ENCODE results near the gene TMEM198.

The TMEM198 gene

DNA sequence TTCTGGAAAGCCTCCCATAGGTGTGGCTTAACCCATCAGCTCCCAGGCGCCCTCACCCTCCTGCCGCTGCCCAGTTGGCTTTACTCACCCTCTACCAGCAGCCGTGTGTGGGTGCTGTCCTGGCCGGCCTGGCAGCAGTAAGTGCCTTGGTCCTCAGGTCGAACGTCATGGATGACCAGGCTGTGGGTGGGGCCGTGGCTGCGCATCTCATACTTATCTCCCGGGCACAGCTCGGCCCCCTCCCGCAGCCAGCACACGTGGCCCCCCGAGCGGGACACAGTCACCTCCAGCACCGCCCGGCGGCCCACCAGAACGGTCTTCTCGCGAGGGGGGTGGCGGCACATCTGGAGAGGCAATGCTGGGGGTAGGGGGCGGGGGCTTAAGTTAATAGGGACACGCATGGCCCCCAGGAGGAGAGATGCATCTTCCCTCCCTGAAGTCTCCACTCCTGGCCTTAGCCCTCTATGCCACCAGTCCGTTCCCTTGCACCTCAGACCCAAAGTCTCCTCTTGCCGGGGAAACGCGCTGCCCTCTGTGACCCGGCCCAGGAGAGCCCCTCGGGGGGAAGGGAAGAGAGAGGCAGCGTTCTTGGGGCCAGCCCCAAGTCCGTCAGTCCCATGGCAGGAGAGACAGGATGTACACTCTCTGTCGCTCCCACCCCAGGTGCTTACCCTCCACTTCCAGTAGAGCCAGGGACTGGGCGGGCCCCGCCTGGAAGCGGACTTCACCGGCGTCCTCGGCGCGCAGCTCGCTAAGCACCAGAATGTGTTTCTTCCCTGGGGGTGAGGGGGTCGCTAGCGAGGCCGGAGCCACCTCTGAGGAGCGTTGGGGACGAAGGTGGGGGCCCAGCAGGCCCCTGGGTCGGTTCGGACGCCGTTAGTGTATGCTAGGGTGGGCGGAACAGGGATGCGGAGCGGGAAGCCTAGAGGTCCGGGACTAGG, 7.9 kb downstream of the TMEM198 start:
- no peak overlapping the region; the same call in 1 of the 2 replicates for H3K27ac ChIP-seq
- no peak for TF ChIP-seq ZFX (IDR thresholded peaks at IDR 0.05)
- TF ChIP-seq, protein P1, sequence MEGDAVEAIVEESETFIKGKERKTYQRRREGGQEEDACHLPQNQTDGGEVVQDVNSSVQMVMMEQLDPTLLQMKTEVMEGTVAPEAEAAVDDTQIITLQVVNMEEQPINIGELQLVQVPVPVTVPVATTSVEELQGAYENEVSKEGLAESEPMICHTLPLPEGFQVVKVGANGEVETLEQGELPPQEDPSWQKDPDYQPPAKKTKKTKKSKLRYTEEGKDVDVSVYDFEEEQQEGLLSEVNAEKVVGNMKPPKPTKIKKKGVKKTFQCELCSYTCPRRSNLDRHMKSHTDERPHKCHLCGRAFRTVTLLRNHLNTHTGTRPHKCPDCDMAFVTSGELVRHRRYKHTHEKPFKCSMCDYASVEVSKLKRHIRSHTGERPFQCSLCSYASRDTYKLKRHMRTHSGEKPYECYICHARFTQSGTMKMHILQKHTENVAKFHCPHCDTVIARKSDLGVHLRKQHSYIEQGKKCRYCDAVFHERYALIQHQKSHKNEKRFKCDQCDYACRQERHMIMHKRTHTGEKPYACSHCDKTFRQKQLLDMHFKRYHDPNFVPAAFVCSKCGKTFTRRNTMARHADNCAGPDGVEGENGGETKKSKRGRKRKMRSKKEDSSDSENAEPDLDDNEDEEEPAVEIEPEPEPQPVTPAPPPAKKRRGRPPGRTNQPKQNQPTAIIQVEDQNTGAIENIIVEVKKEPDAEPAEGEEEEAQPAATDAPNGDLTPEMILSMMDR (conservative IDR thresholded peaks at IDR 0.05) = no peak

DNA sequence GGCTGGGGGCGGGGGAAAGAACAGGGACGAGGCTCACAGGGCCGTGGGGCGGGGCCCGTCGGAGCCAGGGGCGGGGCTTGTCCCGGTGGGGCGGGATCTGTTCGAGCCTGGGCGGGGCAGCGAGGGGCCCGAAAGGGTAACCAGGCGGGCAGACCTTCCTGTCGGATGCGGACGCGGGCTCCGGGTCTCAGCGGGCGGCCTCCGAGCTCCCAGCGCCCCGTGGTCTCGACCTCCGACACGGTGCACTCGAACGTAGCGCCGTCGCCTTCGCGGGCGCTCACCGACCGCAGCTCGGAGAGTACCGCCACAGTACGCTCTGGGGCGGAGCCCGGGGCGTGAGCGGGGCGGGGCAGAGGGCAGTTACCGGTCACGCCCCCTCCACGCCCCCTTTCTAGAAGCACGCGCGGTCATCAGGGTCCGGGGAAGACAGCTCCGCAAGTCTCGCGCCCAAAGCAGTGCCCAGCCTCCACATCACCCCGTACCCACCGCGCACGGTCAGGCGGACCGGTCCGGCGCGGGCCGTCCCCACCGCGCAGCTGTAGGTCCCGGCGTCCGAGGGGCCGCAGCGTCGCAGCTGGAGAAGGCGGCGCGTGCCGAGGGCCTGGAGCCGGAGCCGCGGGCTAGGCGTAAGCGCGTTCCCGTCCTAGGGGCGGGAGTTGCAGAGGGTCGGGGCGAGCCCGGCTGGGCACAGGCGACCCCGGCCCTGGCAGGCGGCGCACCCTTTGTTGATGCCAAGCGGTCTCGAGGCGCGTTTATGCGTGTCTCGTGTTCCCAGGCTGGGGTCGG, 8.7 kb downstream of the TMEM198 start:
- TF ChIP-seq ZFX (IDR thresholded peaks at IDR 0.05) = no peak
- TF ChIP-seq, protein P1 (conservative IDR thresholded peaks at IDR 0.05) = no peak
- peak overlapping the region; percentile 15; the same call in 1 of the 2 replicates for H3K27ac ChIP-seq

DNA sequence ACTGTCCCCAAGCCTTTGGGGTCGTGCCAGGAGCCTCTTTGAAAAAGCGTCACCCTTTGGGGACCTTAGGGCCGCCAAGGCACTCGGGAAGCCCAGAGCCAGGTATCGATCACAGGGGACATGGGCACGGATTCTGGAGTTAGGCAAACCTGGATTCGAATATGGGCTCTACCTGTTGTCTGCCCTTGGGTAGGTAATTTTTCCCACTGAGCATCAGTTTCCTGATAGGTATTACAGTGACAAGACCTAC, 9.3 kb downstream of the TMEM198 start:
- TF ChIP-seq, protein P1 (conservative IDR thresholded peaks at IDR 0.05) = no peak
- no peak for TF ChIP-seq ZFX (IDR thresholded peaks at IDR 0.05)
- H3K27ac ChIP-seq = no peak overlapping the region; the same call in 1 of the 2 replicates

DNA sequence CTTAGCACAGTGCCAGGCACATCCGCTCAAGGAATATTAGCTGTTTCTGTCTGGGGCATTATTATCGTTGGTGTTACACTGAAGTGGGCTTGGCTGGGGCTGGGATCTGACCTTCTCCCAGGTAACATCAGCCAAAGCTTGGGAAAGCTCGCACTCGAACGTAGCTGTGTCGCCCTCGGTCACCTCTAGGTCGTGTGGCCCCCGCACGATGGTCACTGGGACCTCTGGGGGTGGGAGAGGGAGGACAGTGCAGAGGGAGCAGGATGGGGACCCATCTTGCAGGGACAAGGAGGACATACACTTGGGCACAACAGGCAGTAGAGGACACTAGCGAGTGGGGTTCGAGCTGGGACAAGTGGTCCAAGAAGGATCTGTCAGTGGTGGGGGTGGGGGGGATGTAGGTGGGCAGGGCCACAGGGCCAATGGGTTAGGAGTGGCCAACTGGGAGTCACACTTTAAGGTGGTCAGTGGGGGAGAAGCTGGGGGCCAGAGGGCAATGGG, 9.7 kb downstream of the TMEM198 start:
- H3K27ac ChIP-seq = no peak overlapping the region
- TF ChIP-seq, protein P1 (conservative IDR thresholded peaks at IDR 0.05) = no peak

DNA sequence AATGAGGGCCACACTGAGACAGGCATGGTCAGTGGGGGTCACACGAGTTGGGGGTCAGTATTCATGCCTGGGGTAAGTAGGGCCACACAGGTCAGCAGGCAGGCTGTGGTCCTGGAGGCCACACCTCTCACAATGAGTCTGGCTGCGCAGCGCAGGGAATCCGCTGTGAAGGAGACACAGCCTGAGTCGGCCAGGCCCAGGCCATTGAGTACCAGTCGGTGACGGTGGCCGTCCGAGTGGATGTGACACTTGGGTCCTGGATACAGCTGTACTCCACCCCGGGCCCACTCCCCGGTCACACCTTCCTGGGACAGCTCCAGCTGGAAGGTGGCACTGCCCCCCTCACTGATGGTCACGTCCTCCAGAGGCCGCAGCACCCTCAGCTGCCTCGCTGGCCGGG, 10.5 kb downstream of the TMEM198 start:
- no peak overlapping the region for H3K27ac ChIP-seq
- no peak for TF ChIP-seq ZFX (IDR thresholded peaks at IDR 0.05)
- TF ChIP-seq, protein P1 (conservative IDR thresholded peaks at IDR 0.05) = no peak

DNA sequence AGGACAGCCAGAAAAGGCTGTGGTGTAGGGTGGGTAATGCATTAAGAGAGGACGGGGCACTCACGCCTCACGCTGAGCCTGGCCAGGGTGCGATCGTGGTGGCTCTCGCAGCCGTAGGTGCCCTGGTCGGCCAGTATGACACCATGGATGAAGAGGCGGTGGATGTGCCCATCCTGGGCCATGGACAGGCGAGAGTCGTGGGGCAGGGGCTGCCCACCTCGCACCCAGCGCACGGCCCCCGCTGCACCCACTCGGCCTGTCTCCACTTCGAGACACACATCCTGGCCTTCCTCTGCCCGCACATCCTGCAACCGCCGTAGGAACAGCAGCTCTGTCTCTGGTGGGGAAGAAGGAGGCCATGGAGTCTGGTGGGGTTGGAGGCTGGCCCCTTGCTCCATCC, 12.1 kb downstream of the TMEM198 start:
- TF ChIP-seq, protein P1 (conservative IDR thresholded peaks at IDR 0.05) = no peak
- no peak for TF ChIP-seq ZFX (IDR thresholded peaks at IDR 0.05)
- H3K27ac ChIP-seq = no peak overlapping the region

DNA sequence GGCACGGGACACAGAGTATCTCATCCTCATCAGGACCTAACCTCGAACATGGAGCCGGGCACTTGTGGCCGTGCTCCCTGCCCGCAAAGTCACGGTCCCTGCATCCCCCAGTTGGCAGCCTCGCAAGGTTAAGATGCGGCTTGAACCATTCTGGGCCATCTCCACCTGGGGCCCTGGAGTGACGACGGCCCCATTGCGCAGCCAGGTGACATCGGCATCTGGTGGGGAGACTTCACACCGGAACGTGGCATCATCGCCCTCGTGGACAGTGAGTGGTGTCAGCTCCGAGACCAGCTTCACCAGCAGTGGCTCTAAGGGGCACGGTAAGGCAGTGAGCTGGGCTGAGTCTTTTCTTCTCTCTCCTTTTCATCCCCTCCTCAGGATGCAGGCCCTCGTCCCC, 12.6 kb downstream of the TMEM198 start:
- TF ChIP-seq, protein P1 (conservative IDR thresholded peaks at IDR 0.05) = no peak
- no peak for TF ChIP-seq ZFX (IDR thresholded peaks at IDR 0.05)
- H3K27ac ChIP-seq = no peak overlapping the region

Measured in C4-2B (cell line).